OCI-LY7 (cell line): ENCODE data around the gene TMEM156.

Experiments
- EZH2phosphoT487 ChIP-seq: fragments of 200-600 bp; sonication (generic); IDR thresholded peaks from 2 replicates; pipeline ENCODE4 v1.6.1; 2018; ENCODE audit warnings: low read depth, borderline replicate concordance, mild to moderate bottlenecking, mixed run types, antibody characterized with exemption, low read length, moderate library complexity, mixed read lengths
- TF ChIP-seq, protein P1 (sequence below): fragments of 200-600 bp; sonication (generic); conservative IDR thresholded peaks from 2 replicates; pipeline ENCODE4 v1.5.1; 2014; ENCODE audit warnings: mild to moderate bottlenecking, antibody characterized with exemption, low read length, moderate library complexity, mixed read lengths

DNA sequence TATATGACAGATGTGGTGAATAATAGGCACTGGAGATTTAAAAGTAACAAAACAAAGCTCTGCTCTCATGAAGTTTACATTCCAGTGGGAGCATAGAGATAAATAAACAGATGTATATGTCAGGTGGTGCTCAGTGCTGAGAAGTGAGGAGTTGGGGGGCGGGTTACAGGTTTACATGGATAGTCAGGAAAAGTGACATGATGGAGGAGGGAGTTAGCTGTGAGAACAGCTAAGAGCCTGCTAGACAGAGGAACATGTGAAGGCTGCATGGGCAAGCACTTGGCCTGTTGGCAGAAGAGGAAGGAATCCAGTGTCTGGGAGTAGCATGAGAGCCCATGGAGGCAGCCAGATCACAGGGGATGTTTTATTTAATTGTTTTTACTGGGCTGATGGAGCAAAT is 10.2 kb upstream of the TMEM156 start:
- TF ChIP-seq, protein P1, sequence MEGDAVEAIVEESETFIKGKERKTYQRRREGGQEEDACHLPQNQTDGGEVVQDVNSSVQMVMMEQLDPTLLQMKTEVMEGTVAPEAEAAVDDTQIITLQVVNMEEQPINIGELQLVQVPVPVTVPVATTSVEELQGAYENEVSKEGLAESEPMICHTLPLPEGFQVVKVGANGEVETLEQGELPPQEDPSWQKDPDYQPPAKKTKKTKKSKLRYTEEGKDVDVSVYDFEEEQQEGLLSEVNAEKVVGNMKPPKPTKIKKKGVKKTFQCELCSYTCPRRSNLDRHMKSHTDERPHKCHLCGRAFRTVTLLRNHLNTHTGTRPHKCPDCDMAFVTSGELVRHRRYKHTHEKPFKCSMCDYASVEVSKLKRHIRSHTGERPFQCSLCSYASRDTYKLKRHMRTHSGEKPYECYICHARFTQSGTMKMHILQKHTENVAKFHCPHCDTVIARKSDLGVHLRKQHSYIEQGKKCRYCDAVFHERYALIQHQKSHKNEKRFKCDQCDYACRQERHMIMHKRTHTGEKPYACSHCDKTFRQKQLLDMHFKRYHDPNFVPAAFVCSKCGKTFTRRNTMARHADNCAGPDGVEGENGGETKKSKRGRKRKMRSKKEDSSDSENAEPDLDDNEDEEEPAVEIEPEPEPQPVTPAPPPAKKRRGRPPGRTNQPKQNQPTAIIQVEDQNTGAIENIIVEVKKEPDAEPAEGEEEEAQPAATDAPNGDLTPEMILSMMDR, result no peak
- no peak for TF ChIP-seq EZH2phosphoT487
